Ureter (tissue), 1 donor: ENCODE measurements around the gene GALNT18. TPM values are rescaled to one million over a fixed set of nuclear protein-coding genes. Genes with fewer than 3 reads are reported as not detected.

Experiments used
- DNase-seq: peaks from one replicate; pipeline ENCODE4 v3.0.0-alpha.2; 2020; ENCODE audit warnings: low spot score
- total RNA-seq: library from RNA; stranded (reverse); gene quantifications from one replicate; pipeline ENCODE4 v1.2.4, GENCODE V29; 2023
- donor health status: DM: yes; HTN: yes; CAD: no.

The GALNT18 gene
- total RNA-seq, 1 donor from 2014 or later, result 13.3 TPM

DNA sequence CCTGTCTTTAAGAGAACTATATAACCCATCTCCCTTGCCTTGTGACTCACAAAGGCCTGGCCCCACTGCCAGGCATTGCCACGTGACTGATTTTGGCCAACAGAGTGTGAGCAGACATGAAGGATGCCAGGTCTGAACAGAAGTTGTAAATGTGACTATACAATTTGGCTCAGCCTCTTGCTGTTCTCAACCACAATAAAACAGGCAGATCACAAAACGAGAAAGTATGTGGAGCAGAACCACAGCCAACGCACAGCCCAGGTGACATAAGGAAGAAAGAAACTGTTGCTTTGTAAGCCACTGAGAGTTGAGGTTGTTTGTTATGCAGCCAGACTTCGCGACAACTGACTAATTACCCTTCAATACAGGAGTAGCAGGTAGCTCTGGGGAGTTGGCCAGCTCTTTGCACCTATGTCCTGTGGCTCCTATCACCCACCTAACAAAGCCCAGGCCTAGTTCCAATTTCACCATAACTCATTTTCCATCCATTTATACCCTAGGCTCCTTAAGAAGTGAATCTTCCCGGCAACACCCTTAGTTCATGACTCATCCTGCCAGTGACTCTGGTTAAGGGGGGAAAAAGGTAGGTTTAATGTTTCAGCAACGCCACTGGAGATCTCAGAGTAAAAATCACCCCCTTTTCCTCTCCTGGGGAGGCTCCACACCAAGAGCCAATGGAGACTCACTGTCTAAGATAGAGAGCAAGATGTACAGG, 53.7 kb downstream of the GALNT18 start:
- DNase-seq, result no peak

- no peak for DNase-seq
These were observed 56.2 kb downstream of the GALNT18 start for GRCh38 chr11:11565636-11566035.

- DNase-seq, result no peak
These were observed 58.4 kb downstream of the GALNT18 start for GRCh38 chr11:11563200-11563975.

GRCh38 chr11:11561991-11562390, 59.8 kb downstream of the GALNT18 start:
- DNase-seq, result no peak

GRCh38 chr11:11558826-11559225, 63.0 kb downstream of the GALNT18 start:
- DNase-seq, result no peak

GRCh38 chr11:11558396-11558795, 63.4 kb downstream of the GALNT18 start:
- DNase-seq, result no peak

DNA sequence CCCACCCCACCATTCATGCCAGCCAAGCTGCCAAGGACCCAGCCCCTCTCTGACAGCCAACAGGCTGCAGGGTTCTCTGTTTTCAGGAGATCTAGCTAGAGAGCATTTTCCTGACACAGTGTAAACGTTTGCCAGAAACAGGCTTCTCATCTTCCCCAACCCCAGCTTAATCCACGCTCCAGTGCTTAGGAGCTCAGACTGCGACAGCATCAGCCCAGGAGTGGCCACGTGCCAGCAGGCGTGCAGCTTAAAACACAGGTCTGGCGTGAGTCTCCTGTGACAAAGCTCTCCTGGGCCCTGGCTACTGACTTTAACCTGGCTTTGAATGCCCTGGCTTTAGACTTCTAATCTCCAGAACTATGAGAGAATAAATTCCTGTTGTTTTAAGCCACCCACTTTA, 66.6 kb downstream of the GALNT18 start:
- no peak for DNase-seq

DNA sequence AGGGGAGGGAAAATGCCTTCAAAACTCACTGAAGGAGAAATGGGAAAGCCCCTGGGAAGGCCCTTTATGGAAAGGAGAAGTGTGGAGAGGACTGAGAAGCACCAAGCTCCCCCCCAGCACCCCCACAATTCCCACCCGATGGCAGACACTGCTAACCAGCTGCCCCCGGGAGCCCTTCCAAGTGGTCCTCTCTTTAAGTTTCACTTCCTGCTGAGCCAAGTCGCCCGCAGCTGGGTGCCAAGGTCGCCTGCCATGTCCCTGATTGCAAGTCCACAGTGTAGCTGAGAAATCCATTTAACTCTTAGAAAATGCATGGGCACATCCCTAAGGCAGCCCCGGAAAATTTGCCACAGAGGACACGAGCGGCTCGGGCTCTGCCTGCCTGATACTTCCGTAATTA, 68.2 kb downstream of the GALNT18 start:
- no peak for DNase-seq

- no peak for DNase-seq
These were observed 69.2 kb downstream of the GALNT18 start for GRCh38 chr11:11552529-11553087.

GRCh38 chr11:11550534-11550933, 71.3 kb downstream of the GALNT18 start:
- DNase-seq, result no peak

- DNase-seq, result no peak
These were observed 76.2 kb downstream of the GALNT18 start for GRCh38 chr11:11545285-11546275.

DNA sequence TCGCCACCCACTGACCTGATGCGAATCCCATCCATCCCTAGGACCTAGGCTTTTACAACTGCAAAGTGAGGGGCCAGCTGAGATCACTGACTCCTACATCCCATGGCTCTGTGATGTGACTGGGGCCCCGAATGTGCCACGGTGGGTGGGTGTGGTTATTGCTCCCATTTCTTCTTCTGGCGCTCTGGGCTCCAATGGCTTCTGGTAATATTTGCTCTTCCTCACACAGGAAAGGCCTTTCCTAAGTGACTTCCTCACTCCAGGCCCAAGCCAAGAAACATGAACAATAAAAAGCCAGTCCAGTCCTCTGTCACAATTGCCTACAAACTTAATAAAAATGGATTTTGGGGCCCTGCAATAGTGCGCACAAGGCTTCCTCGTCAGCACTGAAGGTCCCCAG, 78.1 kb downstream of the GALNT18 start:
- no peak for DNase-seq

- DNase-seq, result no peak
These were observed 81.6 kb downstream of the GALNT18 start for GRCh38 chr11:11540157-11540556.

GRCh38 chr11:11538277-11538960, 83.4 kb downstream of the GALNT18 start:
- no peak for DNase-seq

GRCh38 chr11:11537871-11538270, 83.9 kb downstream of the GALNT18 start:
- no peak for DNase-seq

DNA sequence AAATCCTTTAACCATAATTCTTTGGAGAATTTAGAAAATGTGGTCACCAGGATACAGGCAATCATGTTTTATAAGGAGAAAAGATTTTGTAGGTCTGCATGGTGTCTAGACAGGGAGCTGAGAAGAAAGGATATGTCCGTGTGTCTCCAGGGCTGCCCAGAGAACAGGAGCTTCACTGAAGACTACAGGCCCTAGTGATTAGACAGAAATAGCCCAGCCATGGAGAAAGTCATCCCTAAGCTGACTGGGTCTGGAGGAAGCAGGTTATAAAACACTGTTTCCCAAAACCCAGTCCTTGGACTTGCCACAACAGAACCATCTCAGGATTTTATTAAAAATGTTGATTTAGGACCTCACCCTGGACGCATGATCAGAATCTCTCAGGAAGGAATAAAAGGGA, 84.4 kb downstream of the GALNT18 start:
- DNase-seq, result no peak

GRCh38 chr11:11536650-11537049, 85.2 kb downstream of the GALNT18 start:
- DNase-seq, result no peak

GRCh38 chr11:11535611-11536010, 86.2 kb downstream of the GALNT18 start:
- DNase-seq, result no peak

- DNase-seq, result no peak
These were observed 86.8 kb downstream of the GALNT18 start for GRCh38 chr11:11534981-11535380.

DNA sequence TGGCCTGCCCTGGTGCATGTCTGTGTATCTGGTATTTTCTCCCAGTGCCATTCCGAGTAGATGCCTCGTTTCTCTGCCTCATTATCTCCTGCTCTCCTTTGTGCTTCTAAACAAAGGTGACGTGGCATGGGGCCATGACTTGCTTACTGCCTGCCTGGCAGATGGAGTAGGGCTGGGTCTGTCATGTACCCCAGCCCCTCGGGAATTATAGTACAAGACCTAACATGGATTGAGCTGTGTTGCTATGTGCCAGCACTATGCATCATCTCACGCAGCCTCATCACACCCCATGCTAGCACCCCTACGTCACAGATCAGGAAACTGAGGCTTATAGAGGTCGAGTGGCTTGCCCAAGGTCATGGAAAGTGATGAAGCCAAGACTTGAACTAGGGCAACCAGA, 88.1 kb downstream of the GALNT18 start:
- DNase-seq, result no peak

DNA sequence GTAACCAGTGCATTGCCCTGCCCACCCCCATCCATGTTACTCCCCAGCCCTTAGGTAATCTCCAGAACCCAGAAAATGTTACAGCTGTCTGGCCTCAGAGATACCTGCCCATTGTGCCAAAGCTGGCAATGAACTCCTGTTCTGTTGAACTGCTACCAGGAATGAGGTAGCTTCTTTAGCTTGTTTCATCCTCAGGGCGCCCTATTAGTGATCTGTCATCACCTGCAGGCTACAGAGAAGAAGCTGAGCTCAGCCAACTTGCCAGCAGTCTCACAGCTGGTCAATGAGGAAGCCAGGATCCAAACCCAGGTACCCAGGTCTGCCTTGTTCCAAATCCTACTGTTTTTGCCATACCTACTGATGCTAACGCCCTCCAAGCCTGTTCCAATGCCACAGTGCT, 88.7 kb downstream of the GALNT18 start:
- no peak for DNase-seq
